HG03439 (cell line): ENCODE data around the gene CATSPERZ.
A peak's percentile ranks its signal among the peaks of the same experiment; 100 is the strongest.

Experiments used
- ATAC-seq: cut with Tn5 transposase; IDR thresholded peaks from one replicate; pipeline ENCODE4 v1.9.1; 2021; ENCODE audit warnings: mild to moderate bottlenecking, moderate library complexity; ENCODE audit not compliant: unreplicated experiment

Gene CATSPERZ

DNA sequence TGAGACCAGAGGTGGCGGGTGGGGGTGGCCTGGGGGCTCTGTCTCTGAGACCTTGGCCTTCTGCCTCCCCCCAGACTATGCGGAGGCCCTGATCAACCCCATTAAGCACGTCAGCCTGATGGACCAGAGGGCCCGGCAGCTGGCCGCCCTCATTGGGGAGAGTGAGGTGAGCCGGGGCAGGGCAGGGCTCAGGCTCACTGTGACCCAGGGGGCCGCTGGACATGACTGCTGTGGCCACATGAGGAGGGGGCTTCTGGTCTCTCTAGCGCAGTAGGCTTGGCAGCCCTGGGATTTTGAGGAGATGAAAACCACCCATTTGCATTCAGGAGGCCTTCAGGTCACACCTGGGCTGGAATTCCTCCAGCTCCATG, 36.2 kb upstream of the CATSPERZ start:
- ATAC-seq = no peak

- ATAC-seq = no peak
Observed at GRCh38 chr11:64264371-64264852, 35.7 kb upstream of the CATSPERZ start.

DNA sequence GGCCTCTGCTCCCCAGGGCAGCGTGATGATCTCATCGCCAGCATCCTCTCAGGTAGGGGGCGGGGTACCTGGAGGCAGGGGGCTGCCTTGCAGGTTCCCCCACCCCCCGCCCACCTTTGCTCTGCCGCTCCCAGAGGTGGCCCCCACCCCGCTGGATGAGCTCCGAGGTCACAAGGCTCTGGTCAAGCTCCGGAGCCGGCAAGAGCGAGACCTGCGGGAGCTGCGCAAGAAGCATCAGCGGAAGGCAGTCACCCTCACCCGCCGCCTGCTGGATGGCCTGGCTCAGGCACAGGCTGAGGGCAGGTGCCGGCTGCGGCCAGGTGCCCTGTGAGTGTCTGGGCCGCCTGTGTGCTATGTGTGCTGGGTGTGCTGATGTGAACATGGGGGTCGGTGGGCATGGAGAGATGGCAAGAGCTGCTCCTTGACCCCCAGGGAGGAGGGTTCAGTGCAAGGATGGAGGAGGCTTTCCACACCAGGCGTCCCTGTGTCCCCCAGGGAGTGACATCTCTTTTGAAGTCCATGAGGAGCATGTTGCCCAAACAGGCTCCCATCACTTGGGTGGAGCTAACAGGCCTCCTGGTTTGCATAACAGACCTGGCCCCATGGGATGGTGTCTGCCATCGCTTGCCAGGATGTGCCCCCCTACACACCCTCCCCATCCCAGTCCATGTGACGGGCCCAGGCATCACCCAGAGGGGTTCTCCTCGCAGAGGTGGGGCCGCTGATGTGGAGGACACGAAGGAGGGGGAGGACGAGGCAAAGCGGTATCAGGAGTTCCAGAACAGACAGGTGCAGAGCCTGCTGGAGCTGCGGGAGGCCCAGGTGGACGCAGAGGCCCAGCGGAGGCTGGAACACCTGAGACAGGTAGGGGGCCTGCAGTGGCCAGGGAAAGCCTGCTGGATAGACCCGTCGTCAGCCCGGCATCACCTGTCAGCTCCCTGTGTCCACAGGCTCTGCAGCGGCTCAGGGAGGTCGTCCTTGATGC, 34.7 kb upstream of the CATSPERZ start:
- no peak for ATAC-seq

- ATAC-seq = no peak
Observed at GRCh38 chr11:64266339-64266738, 33.8 kb upstream of the CATSPERZ start.

- no peak for ATAC-seq
Observed at GRCh38 chr11:64267207-64267945, 32.8 kb upstream of the CATSPERZ start.

DNA sequence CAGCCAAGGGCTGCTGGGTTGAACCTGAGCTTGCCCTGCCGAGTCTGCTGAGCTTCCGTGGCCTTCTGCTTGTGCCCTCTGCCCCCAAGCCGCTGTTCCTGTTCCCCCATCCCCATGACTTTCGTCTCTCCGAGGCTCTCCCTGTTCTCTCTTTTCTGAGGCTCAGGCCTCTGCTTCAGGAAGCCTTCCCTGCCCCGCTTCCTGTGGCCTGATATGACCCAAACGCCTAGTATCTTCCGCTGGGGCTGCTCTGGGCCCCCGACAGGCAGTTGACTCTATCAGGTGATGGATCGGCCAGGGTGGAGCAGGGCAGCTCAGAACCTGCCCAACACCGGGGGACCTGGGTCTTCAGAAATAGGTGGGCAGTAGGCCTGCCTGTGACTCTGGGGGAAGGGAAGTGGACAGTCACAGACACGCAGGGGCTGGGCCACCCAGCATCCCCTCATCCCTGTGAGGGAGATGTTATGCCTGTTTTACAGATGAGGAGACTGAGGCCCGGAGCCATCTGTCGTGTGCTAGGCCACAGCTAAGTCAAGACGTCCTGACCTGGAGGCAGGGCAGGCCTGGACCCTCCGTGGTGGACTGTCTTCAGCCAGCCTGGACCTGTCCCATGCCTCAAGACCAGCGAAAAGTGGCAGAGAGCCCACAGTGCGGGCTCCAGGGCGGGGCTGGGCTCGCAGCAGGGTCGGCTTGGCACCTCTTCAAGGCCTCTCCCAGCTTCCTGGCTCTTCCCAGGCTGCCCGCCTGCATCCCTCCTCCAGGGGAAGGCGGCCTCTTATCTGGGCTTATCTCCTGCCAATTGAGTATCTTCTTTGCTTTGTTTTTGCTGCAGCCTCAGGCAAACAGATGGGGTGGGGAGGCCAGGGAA, 31.9 kb upstream of the CATSPERZ start:
- no peak for ATAC-seq

DNA sequence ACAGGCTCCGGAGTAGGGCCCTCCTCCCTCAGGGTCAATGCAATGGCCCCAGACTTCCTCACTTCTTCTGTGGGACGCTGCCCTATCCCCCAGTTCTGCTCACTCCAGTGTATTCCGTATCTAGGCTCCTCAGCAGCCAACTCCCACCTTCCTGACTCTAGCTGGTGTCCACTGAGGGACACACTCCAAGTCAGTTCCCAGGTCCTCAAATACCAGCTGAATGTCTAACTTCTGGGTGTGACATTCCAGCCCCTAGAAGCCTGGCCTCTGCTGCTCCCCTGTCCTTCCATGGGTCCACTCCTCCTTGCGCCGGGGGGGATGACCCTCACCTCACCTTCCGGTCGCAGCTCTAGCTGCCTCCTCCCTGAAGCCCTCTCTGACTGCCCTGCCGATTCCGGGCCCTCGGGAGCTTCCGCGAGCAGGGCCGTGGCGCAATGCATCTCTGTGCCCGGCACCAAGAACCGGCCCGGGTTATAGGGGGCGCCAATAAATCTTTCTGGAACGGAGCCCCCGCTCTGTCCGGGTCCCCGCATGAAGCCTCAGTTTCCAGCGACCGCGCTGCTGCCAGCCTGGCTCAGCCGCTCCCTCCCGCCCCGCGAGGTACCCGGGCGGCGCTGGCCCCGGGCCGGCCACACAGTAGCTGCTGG, 31.1 kb upstream of the CATSPERZ start:
- peak; percentile 13 for ATAC-seq

DNA sequence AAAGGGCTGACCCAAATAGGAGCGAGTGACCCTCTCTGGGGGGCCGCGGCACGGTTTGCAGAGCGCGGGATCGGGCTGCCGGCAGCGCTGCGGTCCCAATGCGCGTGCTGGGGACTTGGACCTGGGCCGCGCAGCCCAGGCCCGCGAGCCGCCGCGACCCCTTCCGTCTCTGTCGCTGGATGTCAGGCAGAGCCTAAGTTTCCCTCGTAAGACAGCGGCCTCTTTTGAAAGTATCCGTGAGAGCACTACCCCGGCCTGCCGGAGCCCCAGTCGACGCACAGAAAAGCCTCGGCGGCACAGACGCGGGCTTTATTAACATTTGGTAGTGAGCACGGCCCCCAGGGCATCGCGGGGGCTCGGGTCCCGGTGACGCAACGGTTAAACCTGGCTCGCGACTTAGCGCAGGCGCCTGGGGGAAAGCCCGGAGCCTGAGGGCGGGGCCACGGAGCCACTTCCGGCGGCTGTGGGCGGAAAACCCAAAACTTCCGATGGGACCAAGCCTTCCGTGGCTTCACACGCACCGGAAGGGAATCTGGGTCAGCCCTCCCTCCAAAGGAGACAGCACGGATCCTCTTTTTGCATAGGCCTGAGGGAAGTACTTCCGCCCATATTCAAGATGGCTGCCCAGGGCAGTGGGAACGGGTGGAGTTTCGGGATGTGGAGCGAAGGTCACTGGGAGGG, 30.5 kb upstream of the CATSPERZ start:
- peak; percentile 62 for ATAC-seq

- ATAC-seq = no peak
Observed at GRCh38 chr11:64275031-64275800, 24.9 kb upstream of the CATSPERZ start.

DNA sequence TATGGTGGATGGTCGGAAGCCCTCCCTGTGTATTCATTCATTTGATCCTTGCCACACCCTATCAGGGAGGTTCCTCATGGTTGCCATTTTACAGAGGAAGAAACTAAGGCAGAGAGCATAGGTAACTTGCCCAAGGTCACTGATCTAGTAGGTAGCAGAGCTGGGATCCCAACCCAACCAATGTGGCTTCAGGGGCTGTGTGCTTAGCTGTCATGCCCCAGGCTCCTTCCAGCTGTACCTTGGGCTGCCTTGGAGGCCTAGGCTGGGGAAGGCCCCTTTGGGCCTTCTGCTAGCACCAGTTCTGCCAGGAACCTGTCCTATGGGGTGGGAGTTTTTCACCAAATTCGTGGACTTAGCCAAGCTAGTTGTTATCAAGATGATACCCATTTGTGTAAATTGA, 24.3 kb upstream of the CATSPERZ start:
- ATAC-seq = no peak

GRCh38 chr11:64276653-64277431, 23.3 kb upstream of the CATSPERZ start:
- ATAC-seq = no peak

DNA sequence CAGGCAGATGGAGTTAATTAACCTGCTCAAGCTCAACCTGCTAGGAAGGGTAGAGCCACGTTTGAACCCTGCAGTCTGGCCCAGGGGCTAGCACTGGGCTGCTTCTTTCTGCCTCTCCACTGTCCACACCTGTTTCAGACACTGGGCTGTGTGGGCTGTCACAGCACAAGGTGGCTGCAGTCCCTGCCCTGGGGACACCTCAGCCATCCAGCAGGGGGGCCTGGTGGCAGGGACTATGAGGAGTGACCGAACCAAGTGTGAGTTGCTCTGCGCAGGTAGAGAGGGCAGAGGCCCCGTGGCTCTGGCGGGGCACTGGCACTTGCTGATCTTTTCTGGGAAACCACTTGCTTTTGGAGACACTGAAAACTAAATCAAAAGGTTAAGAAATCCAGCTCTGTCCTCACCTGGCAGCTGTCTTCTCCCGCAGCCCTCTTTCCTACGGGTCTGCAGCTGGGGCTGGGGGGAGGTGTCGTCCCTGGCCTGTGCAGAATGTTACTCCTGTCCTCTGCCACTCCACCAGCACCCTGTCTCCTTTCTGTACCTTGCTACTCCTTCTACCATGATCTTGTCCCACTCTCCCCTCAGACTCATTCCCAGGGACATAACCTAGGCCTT, 21.5 kb upstream of the CATSPERZ start:
- no peak for ATAC-seq

DNA sequence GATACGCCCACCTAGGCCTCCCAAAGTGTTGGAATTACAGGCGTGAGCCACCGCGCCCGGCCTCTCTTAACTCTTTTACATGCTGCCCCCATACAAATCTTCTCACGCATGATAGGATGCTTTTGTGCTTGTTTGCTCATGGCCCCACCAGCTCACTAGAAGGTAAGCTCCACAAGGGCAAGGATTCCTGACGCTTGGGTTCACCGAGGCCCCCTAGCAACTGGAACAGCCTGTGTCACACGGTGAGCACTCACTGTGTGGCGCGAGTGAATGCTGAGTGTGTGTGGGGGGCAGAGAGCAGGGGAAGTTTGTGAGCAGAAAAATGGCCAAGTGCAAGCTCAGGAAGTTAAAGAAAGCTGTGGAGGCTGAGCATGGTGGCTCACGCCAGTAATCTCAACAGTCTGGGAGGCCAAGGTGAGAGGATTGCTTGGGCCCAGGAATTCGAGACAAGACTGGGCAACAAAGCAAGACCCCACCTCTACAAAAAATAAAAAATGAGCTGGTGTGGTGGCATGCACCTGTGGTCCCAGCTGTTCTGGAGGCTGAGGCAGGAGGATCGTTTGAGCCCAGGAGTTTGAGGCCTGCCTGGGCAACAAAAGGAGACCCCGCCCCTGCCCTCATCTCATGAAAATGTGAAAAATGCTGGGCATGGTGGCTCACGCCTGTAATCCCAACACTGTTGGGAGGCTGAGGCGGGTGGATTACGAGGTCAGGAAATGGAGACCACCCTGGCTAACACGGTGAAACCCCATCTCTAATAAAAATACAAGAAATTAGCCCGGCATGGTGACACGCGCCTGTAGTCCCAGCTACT, 18.0 kb upstream of the CATSPERZ start:
- no peak for ATAC-seq

DNA sequence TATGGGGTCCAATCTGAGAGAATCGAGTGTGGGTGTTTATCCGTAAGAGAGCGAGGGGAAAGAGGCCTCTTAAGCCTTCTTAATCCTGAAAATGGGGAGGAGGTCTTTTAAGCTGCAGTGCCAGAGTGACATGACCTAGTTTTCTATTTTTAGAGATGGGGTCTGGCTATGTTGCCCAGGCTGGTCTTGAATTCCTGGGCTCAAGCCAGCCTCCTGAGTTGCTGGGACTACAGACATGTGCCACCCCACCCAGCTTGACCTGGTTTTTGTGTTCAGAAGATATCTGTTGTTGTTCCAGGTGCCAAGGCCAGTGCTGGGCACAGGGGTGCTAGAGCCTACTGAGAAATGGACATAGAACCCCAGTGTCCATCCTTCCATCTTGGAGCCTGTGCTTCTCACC, 17.1 kb upstream of the CATSPERZ start:
- ATAC-seq = no peak

DNA sequence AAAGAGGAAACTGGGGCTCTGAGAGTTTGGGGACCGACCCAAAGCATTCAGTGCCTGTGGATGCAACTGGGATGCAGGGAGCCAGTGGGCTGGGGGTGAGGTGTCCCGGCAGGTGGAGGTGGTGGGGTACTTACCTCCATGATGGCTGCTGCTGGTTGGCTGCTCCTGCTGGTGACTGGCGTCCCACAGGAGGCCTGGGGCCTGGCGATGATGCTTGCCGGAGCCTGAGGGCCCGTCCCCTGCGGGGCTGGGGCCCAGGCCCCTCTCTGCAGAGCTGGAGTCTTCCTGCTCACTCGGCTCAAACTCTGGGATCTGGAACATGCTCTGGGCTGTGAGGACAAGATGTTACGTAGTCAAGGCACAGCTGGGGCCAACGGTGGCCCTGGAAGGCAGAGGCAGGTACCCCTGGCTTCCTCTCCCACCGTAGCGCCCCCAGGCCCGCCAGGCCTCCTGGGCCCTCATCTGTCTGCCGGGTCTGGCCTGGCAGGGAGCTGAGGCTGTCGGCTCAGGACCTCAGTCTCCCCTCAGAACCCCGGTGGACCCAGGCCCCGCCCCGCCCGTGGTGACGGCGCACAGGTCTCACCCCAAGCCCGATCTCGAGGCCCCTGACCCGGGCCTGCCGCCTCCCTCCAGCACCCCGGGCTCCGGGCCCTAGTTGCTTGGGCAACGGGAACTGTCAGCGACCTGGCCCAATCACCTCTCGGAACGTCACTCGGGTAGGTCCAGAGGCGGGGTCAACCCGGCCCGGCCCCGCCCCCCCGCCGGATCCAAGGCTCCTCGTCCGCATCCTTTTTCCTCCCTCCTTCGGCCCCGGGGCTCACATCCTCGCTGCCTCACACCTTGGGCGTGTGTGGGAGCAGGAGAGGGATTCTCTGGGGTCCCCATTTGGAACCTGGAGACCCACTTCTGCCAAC, 15.9 kb upstream of the CATSPERZ start, which contains the start of gene BAD:
TSS of gene BAD (minus strand) at position 618 of the 914 bp plus-strand sequence. CDS start at position 321, 297 bp downstream.
- peak; percentile 60 for ATAC-seq
